Measurements from ENCODE around the gene GPD2.

GRCh38 chr2:156430980-156431358 lies 5.2 kb upstream of the GPD2 start:
- TF ChIP-seq CTCF (IDR thresholded peaks at IDR 0.05; ENCODE audit: borderline replicate concordance, extremely low read depth, low read length, poor library complexity, severe bottlenecking) = no peak
- no peak for TF ChIP-seq EZH2 (IDR thresholded peaks at IDR 0.05; ENCODE audit: borderline replicate concordance, low read depth, low read length, severe bottlenecking)

All from DND-41 (cell line).